NB4 (cell line): ENCODE results near the gene SIDT1.

Experiments used
- CTCF ChIP-seq: IDR thresholded peaks from one replicate; pipeline ENCODE4 v1.5.1; 2012; ENCODE audit warnings: low read depth, low read length
- MYC ChIP-seq: IDR thresholded peaks from 2 replicates; pipeline ENCODE4 v1.6.1; 2011; ENCODE audit warnings: low read depth, low read length
- POLR2A ChIP-seq: IDR thresholded peaks from 2 replicates; pipeline ENCODE4 v1.6.1; 2011; ENCODE audit warnings: mild to moderate bottlenecking; ENCODE audit not compliant: insufficient read length; ENCODE audit errors: extremely low read depth

- no peak for TF ChIP-seq CTCF
- TF ChIP-seq POLR2A = no peak
- no peak for TF ChIP-seq MYC
These were observed 23.4 kb upstream of the SIDT1 start for GRCh38 chr3:113508966-113509365.
